Myocyte (in vitro differentiated cells): ENCODE data around the gene WNT5A. TPM values are rescaled to one million over a fixed set of nuclear protein-coding genes. Genes with fewer than 3 reads are reported as not detected.

Source experiments
- DNase-seq: peaks from one replicate; pipeline ENCODE4 v3.0.0-alpha.2; 2012; ENCODE audit warnings: low read depth
- total RNA-seq: library from RNA; depleted of rRNA; stranded (reverse); fragments of >200 nt; gene quantifications from 2 replicates; pipeline ENCODE4 v1.2.3, GENCODE V29; 2014

Gene WNT5A
- total RNA-seq, 1 donor from 2014 or later = 34.5 TPM

DNA sequence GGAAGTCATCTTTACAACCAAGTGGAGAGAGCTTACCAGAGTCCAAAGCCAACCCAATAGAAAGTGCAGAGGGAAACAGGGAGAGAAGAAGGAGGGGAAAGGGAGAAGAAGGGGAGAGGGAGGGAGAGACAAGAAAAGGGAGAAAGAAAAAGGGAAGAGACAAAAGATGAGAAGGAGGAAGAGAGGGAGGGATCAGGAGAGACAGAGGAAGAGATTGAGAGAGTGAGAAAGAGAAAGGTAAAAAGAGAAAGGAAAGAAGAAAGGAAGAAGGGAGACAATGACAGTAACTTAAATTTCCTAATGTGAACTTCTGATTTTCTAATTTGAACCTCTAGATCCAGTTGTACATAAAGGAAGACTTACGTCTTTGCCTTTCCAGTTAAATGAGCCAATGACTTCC lies 20.7 kb upstream of the WNT5A start:
- no peak for DNase-seq

DNA sequence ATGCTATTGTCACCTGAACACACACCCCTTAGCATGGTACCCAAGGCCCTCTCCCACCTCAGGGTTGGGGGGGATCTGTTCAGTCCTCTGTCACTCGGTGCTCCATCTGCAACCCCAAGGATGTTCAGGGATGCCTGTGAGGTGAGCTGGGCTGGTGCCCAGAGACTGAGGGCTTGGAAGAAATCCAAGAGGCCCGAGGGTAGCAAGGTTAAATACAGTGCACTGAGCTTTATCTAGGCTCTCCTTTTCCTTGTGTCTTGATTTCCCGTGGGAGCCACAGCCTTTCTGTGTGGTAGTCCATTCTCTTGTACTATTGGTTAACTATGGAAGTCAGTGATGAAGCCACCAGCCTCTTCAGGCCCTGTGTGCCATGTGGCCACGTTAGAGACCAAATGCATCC lies 18.7 kb upstream of the WNT5A start:
- DNase-seq = no peak

DNA sequence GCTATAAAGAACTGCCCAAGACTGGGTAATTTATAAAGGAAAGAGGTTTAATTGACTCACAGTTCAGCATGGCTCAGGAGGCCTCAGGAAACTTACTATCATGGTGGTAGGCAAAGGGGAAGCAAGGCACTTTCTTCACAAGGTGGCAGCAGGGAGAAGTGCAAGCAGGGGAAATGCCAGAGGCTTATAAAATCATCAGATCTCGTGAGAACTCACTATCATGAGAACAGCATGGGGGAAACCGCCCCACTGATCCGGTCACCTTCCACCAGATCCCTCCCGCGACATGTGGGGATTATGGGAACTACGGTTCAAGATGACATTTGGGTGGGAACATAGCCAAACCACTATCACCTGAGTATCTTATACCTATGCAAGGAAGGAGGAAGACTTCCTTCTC lies 18.0 kb upstream of the WNT5A start:
- peak; percentile 48 for DNase-seq

DNA sequence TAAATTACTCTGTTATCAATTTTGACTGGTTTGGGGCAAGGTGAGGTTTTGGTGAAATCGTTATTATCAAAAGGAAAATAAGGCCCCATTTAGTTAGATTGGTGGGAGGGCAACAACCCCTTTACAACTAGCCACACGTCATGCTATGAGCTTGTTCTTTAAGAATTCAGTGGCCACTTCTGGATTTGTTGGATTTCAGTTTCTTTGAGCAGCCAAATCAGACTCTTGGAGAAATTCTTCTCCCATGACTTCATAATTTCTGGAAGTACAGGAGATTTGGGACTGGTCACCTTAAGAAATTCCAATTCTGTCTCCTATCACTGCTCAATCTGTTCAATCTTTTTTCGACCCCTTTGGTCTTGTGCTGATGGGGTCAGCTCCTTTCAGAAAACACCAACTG lies 14.8 kb upstream of the WNT5A start:
- no peak for DNase-seq

DNA sequence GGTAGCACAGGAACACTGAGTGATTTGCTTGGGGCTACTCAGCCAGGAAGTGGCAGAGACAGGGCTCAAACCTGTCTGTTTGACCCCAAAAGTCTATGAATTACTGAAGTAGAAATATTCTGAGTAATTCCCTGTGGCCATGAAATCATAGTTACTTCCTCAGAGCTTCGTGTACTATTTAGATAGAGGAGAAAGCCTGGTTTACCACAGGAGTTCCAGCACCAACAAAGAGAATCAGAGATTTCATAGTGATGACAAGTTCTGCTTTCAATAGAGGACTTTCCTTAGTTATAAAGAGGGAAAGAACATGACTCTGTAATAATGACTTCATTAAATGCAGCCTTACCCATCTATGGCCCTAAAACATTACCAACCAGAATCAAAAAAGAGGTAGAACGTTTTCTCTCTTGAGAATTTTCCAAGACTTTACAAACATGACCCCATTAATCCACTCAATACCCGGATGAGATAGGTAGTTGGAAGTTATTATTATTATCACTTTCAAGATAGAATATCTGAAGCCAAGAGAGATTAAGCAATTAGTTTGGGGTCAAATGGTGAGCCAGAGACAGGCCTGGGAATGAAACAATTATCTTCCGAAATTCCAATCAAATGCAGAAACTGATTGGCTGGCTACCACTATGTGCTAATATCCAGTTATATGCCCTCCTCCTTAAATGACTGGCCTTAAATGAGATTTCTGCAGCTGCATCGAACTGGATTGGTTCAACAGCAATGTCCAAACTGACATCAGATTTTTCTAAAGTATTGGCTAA lies 13.6 kb upstream of the WNT5A start:
- no peak for DNase-seq

DNA sequence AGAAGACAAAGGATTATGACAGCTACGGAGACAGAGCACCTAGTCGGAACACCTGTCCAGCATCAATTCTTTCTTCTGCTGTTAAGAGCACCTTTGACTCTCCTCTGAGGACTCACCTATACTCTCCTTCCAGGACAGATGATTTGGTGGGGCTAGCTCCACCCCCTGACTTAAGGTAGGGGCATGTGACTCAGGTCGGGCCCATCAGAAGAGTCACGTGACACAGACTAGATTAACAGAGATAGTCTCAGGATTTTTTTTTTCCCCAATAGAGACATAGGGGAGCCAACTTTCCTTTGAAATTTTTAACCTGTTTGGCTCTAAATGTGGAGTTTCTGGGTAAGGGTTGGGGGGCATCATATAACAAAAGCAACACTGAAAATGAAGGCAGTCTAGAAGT lies 11.4 kb upstream of the WNT5A start:
- DNase-seq = no peak

DNA sequence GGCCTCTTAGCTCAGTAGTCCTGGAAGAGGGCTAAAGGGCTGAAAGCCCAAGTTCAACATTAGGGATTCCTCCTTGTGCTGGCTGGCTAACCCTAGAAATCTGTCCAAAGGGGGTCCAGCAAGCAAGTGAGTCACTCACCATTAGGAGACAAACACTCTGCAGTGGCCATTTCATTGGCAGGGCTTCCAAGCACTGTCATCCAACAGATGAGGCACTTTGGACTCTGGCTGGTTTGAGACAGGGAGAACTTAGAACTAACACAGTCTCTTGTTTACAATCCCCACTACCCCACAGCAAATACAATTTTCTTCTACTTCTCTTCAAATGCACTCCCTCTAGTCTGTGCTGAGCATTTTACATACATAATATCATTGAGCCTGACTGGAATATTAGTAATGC lies 10.1 kb upstream of the WNT5A start:
- no peak for DNase-seq

DNA sequence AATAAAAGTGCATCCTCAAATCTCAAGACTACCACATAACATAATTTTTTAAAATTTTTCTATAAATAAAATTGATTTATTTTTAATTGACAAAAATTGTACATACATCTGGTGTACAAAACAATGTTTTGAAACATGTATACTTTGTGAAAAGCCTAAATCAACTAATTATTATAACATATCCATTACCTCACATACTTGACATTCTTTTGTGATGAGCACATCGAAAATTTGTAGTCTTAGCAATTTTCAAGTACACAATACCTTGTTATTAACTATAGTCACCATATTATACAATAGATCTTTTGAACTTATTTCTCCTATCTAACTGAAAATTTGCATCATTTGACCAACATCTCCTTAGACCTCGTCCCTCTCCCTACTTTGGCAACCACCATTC lies 7.9 kb upstream of the WNT5A start:
- no peak for DNase-seq

DNA sequence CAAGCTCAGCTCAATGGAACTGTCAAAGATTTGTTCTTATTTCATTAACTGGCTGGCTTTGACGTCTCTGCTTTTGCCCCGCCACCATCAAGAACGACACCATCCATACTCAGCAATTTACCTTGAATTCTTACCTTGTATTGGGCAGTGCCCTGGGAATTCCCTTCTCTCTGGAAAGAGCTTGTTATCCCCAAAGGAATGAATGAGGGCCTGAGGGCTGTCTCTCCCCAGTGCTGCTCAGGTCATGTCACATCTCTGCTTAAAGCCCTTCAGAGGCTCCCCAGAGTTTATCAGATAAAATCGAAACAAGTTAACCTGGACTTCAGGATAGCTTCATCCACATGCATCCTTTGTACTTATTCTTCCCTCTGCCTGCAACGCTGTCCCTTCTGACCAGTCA lies 5.9 kb upstream of the WNT5A start:
- no peak for DNase-seq

DNA sequence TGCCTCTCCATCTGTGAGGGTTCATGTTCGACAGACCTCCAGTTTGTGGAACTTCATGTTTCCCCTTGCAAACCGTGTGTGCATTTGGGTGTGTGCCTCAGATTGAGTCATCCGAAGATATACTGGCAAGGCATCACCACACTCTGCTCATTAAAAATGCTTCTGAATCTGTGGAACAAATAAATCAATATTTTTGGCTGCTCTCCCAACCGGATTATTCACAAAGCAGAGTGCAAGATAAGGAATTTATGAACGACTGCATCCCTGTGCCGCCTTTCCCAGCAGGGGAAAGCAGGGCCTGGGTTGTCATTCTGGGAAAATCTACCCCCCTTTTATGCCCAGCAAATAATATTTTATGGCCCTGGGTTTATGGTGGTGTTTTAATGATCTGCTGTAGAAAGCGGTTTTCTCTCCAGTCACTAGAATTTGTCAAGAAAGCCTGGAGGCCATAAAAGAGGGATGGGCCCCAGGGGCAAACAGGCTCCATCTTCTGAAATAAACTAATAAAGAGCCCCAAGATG lies 4.2 kb upstream of the WNT5A start:
- DNase-seq = peak; percentile 44

DNA sequence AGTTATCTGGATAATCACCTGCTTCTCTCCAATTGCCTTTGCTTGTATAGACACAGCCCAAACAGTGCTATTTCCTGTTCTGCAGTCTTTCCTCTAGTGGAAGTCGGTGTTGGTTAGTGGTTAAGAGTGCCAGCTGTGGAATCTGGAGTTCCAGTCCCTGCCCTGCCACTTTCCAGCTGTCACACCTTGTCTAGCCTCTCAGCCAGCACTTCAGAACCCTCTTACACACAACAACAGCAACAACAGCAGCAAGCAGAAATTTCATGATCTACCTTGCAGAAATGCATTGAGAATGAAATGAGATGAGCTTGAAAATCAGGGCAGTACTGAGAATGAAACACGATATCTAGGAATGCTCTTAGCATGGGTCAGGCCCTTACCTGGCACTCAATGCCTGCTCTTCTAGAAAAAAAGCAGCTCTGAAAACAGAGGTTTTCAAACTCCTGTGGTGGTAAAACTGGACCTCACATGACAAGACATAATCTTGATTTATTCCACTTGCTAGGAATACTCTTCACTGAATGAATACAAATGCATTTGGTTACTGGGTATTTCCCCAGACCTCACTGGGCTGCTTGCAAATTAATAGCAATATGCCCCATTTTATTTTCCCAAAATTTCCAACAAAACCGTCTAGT lies 3.3 kb upstream of the WNT5A start:
- DNase-seq = peak; percentile 77

DNA sequence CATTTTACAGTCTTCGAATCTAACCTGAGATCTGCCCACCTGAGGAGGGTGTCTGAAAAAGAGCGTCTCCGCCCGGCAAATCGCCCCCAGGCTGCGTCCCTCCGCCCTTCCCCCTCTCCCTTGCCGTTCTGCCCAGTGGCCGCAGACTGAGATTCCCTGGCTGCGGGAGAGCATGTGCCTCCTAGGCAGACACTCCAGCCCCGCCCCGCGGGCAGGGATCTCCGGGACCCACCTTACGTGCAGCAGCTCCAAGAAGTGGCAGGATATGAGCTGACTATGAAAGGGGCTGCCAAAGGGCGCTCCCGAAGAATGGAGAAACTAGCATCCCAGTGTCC lies 2.7 kb upstream of the WNT5A start:
- DNase-seq = no peak

DNA sequence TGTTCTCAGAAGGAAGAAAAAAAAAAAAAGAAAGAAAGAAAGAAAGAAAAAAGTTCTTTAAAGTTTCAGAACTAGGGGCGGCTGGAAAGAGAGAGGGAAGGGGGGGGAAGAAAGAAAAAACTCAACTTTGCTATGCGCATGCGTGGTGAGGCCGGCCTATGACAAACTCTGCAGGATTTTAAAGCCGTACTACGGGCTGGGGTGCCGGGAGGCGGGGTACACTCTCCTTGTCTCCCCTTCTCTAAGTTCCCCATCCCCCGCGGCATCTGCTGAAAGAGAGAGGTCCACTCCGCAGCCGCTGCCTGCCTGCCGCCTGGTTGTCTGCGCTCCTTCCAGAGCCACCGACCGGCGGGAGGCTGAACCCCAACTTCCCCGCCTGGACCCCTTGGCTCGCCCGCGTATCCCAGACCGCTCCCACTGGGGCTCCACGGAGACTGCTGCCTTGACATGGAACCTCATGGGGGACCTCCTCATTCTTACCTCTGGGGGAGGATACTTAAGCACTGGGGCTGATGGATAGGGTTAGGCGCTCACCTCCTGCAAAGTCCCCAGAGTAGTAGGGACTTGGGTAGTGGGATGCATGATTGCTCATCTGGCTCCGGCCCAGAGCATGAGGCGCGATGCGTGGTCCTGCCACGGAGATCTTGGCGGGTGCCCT lies 1.4 kb upstream of the WNT5A start:
- peak; percentile 90 for DNase-seq

DNA sequence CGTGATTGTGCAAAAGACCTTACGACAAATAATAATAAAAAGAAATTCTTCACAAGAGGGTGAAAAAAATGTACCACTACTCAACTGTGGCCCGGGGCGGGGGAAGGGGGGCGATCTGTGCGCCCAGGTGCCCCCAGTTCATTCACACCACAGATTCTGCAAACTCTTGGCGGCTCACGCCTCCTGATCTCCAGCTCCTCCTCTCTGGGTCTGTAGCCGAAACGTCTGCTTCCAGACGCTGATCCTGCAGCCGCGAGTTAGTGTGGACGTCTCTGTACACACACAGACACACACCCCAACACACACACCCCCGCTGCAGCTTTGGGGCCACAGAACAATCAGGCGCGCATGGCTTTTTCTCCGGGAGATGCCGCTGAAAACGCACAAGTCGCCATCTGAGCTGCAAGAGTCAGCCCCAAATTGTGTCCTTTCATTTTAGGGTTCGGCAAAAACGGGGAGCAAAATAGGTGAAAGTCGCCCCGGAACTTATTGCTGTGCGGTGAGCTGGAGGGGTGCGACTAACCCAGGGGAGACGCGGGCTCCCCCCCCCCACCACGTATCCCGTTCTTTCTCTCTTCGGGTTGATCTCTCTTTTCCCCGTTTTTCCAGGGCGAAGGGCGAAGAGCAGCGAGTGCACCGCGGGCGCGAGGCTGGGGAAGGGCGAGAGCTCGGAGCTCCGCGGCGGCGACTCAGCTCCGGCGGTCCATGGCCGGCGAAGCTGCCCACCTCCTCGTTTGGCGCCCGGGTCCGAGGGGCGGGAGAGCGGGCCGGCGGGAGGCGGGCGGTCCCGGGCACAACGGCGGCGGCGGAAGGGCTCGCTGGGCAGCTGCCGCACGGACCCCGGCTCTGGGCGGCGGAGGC lies 505 bp upstream of the WNT5A start:
- peak; percentile 70 for DNase-seq

DNA sequence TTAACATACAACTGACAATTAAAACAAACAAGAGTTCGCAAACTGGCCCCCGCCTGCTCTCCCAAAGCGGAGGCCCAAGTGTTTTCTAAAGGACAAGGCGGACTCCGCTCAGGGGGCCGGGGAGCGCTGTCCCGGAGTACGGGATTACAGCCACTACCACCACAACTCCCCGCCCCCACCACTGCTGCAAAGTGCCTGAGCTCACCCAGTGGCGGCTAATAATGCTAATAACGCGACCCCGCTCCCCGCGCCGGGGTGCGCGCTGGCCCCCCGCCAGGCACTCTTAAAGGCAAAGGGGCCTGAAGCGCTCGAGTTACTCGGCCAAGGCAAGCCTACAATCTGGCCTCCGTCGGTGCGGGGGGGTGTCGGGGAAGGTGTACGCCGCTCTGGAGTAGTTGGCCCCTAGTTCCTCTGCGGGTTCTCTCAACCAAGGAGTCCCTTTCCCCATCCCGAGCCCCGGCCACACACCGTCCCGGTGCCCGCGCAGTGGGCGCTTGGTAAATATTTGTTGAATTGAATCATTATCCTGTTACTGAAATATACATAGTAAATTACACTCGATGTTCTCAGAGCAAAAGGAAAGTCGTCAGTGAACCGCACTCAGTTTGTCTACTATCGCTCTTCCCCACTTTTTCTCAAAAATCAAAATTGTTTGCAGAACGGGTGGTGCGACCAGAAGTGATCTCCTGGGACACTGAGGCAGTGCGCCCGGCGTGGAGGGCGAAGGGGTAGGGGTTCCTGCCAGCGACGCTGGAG lies 827 bp downstream of the WNT5A start:
- peak; percentile 88 for DNase-seq

DNA sequence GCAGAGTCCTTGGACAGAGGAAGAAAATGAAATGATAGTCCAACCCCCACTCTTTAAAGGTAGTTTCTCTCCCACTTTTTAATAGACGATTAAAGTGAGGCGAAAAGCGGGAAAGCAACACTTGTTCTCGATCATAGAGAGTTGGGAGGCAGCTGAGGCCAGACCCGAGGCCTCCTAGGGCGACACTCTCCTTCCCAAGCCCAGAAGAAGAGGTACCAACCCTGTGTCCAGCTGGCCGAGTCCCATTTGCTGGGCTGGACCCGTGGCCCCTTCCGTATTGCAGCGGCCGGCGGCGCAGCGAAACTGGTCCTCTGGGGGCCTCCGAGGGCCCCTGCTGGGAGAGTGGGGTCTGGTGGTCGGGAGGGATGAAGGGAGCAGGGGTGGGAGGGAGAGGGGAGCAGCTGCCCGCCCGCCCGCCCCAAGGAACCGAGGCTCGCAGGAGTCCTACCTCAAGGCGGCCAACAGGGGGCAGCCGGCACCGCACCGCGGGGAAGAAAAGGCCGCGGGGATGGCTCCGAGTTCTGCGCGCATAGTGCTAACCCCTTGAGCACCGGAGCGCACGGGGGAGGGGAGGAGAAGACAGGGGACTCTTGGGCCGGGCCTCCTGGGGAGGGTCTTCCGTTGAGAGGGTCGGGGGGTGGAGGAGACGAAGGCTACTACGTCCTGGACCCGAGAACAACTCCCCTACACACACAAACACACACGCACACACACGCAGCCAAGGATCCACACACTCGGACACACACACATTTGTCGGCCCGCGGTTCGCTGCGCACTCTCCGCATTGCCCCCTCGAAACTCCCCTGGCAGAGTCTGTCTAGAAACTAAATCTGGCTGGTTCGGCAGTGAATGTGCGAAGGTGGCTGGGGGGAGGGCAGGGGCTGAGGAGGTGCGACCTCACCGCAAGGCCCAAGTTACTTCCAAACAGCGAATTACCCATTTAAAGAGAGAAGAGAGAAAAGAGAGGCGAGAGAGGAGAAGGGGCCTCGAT lies 2.0 kb downstream of the WNT5A start:
- peak; percentile 92 for DNase-seq

DNA sequence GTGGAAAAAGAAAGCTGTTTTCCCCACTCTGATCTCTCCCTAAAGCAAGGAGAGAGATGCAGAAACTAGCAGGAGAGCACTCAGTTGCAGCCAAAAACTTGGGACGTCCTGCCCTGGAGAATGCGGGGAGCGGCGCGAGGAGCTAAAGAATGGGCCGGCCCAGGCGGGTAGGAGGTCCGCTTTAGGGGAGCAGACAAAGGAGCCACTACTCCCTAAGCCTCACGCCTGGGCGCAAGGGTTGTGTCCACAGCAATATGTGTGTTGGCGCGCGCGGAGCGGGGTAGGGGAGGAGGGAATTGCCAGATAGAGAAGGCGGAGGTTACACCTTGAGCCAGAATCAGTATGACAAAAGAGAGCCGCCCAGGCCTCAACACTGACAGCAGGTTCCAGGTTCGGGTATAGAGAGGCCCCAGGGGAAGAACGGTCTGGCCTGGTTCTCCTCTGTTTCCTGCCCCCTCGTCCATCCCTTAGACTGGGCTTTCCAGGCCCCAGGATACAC lies 2.9 kb downstream of the WNT5A start:
- DNase-seq = no peak

DNA sequence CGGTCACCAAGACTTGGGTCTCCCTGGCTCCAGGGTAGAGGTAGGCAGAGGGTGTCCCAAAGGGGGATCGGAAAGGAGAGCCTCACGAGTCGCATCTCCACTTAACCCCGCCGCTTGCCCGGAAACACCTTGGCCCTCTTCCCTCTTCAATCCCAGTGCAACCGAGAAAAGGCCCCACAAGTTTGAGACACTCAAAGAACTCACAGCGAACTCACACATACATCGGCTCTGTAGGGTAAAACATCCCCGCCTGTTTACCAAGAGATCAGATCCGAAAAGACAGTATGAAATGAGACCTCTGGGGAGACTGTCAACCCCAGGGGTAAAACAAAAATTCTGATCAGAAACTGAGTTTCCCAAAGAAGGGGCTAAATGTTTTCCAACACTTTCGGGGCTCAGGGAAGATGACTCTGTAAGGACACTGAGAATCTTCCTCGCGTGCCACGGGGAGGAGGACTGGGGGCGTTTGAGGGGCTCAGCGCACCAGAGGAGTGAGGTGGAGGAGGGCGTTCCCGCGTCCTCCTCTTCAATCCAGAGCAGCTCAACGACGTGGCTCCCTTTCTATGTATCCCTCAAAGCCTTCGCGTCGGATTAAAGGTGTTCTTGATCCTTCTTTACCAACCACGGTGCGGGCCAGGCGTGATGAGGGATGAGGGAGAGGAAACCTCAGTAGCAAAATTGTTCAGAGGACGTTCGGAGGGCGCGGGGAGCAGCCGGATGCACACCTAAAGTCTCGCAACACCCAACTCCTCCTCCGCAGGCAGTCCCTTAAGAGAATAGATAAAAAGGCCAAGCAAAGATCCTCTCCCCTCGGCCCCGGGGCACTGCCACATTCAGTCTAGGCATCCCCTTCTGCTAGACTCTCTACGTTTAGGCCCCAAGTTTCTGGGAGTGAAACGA lies 3.7 kb downstream of the WNT5A start:
- DNase-seq = no peak
